ENCODE data around the gene SLC35F2.
"Not testable (repeated sequence)": the region's sequence is repeated elsewhere in the genome, so short reads cannot be mapped to it uniquely, and the experiment has no call there.

SLC35F2 gene

DNA sequence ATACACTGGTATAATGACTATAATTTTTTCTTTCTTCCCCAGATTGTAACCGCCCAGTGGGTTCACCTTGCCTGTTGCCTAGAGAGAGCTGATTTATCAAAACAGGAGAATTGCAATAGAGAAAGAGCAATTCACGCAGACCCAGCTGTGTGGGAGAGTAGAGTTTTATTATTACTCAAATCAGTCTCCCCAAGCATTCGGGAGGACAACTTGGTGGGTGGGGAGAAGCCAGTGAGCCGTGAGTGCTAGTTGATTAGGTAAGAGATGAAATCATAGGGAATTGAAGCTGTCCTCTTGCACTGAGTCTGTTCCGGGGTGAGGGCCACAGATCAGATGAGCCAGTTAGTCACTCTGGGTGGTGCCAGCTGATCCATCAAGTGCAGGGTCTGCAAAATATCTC lies 73.2 kb downstream of the SLC35F2 start:
- no peaks in the 10 kb centered on the region for H3K27me3 ChIP-seq (ENCODE audit: control insufficient read depth, insufficient read depth, low read length)

DNA sequence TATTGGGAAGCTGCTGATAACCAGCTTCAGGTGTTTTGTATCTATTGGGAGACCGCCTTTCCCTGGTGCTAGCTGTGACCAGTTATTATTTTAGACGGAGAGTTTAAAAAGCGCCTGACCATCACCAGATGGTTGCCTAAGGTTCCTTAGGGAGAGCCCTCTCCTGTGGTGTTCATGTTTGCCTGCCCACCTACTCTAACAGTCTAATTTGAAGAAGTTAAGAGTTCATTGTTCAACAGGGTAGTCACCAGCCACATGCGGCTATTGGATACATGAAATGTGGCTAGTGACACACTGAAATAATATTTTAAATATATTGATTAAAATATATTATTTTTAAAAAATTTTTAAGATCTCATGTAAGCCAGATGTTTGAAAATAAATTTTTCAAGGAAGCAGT lies 75.5 kb downstream of the SLC35F2 start:
- Histone ChIP-seq H3K36me3 (ENCODE audit: control insufficient read depth, insufficient read depth, low read length) (no peaks in the 10 kb centered on the region), H3K27ac (ENCODE audit: low read depth, low read length) (no peak overlapping the region), H3K9ac (ENCODE audit: low read length) (no peak overlapping the region), H3K4me3 (ENCODE audit: low read depth, low read length) (no peak overlapping the region), H3K9me3 (ENCODE audit: control insufficient read depth, insufficient read depth, low read depth, low read length) (no peaks in the 10 kb centered on the region), H3K4me1 (ENCODE audit: control insufficient read depth, insufficient read depth, low read length) (peaks cover 10% of the 10 kb centered on the region), H3K27me3 (ENCODE audit: control insufficient read depth, insufficient read depth, low read length) (no peaks in the 10 kb centered on the region)

More for the DNA sequence above, 73.2 kb downstream of the SLC35F2 start:
- peaks cover 12% of the 10 kb centered on the region for H3K4me1 ChIP-seq (ENCODE audit: control insufficient read depth, insufficient read depth, low read length)
- no peaks in the 10 kb centered on the region for H3K9me3 ChIP-seq (ENCODE audit: control insufficient read depth, insufficient read depth, low read depth, low read length)
- no peaks in the 10 kb centered on the region for H3K36me3 ChIP-seq (ENCODE audit: control insufficient read depth, insufficient read depth, low read length)
- H3K4me3 ChIP-seq (ENCODE audit: low read depth, low read length): no peak overlapping the region
- H3K9ac ChIP-seq (ENCODE audit: low read length): no peak overlapping the region
- H3K27ac ChIP-seq (ENCODE audit: low read depth, low read length): no peak overlapping the region

DNA sequence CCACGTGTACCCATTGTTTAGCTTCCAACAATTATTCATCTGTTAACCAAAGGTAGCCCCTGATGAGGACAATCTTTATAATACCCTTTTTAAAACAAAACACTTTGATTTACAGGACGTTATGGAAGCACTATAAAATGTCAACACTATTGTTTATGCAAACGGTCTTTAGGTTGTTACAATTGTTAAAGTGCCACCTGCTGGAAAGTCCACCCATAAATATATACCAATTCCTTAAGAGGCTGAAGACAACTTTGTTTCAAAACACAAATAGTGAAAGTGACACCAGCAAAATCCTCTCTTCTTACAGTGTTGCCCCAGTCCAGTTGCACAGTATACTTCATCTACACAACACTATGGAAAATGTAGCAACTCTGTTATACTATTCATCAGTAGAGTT lies 77.8 kb downstream of the SLC35F2 start:
- H3K4me1 ChIP-seq (ENCODE audit: control insufficient read depth, insufficient read depth, low read length): no peaks in the 10 kb centered on the region
- H3K9me3 ChIP-seq (ENCODE audit: control insufficient read depth, insufficient read depth, low read depth, low read length): no peaks in the 10 kb centered on the region
- no peaks in the 10 kb centered on the region for H3K36me3 ChIP-seq (ENCODE audit: control insufficient read depth, insufficient read depth, low read length)
- H3K9ac ChIP-seq (ENCODE audit: low read length): no peak overlapping the region
- H3K4me3 ChIP-seq (ENCODE audit: low read depth, low read length): no peak overlapping the region
- no peaks in the 10 kb centered on the region for H3K27me3 ChIP-seq (ENCODE audit: control insufficient read depth, insufficient read depth, low read length)
- no peak overlapping the region for H3K27ac ChIP-seq (ENCODE audit: low read depth, low read length)

DNA sequence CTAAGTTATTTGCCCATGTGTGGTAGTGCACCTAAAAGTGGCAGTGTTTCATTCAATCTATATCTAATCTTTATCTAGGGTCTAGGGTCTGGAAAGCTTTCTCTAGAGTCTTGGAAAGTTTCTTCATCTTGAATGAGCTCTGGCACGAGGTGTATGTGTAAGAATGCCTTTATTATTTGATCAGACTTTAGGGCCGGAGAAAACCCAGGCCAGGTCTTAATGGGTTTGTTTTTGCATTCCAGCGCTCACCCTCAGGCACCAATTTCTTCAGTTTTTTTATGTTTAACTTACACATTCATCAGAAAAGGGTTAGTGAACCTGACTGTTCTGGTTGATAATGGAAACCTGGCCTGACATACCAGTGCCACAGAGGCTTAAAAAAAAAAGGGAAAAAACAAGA lies 78.5 kb downstream of the SLC35F2 start:
- Histone ChIP-seq H3K27ac (ENCODE audit: low read depth, low read length) (no peak overlapping the region), H3K36me3 (ENCODE audit: control insufficient read depth, insufficient read depth, low read length) (no peaks in the 10 kb centered on the region), H3K9me3 (ENCODE audit: control insufficient read depth, insufficient read depth, low read depth, low read length) (no peaks in the 10 kb centered on the region), H3K4me3 (ENCODE audit: low read depth, low read length) (no peak overlapping the region), H3K27me3 (ENCODE audit: control insufficient read depth, insufficient read depth, low read length) (no peaks in the 10 kb centered on the region), H3K9ac (ENCODE audit: low read length) (no peak overlapping the region), H3K4me1 (ENCODE audit: control insufficient read depth, insufficient read depth, low read length) (no peaks in the 10 kb centered on the region)

DNA sequence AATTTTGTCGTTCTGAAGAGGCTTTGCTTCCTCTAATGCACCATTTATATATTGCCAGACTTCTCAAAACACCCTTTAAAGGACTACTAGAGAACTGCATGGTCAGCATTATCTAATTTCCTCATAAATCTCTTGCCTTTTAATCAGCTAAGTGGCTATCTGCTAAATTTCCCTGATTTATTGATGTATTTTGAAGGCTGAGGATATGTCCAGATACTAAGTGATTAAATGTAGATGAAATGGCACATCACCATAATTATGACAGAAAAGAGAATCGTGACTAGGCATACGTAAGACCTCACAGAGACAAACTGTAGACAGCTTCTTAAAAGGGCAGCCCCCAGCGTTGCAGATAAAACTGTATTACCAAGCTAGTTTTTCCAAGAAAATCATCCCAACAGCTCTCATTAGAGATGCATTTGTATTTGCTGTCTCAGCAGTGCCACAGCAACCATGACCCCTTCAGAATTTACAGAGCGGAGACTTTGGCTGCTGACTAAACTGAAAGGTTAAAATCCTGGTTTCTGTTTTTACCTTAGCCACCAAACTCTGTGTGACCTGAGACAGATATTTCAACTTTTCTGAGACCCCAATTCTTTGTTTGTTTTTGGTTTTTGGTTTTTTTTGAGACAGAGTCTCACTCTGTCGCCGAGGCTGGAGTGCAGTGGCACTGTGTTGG lies 79.6 kb downstream of the SLC35F2 start:
- Histone ChIP-seq H3K4me1 (ENCODE audit: control insufficient read depth, insufficient read depth, low read length) (no peaks in the 10 kb centered on the region), H3K27ac (ENCODE audit: low read depth, low read length) (no peak overlapping the region), H3K27me3 (ENCODE audit: control insufficient read depth, insufficient read depth, low read length) (no peaks in the 10 kb centered on the region), H3K36me3 (ENCODE audit: control insufficient read depth, insufficient read depth, low read length) (no peaks in the 10 kb centered on the region), H3K4me3 (ENCODE audit: low read depth, low read length) (no peak overlapping the region), H3K9ac (ENCODE audit: low read length) (no peak overlapping the region), H3K9me3 (ENCODE audit: control insufficient read depth, insufficient read depth, low read depth, low read length) (no peaks in the 10 kb centered on the region)

DNA sequence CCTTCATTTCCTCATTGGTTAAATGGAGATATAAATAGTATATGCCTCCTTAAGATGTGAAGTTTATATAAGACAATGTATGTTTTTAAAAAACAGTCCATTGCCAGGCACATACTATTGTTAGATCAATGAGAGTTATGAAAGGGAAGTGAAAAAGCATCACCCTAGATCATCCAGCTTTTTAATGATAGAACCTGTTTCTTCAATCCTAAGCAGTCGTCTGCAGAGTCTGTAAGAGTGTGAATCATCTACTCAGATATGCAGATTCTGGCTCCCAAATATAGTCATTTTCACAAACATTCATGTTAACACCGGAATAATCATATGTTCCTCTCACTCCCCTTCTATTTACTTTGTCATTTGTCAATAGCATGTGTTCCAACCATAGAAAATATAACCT lies 81.5 kb downstream of the SLC35F2 start:
- H3K9me3 ChIP-seq (ENCODE audit: control insufficient read depth, insufficient read depth, low read depth, low read length): no peaks in the 10 kb centered on the region
- no peaks in the 10 kb centered on the region for H3K4me1 ChIP-seq (ENCODE audit: control insufficient read depth, insufficient read depth, low read length)
- H3K27ac ChIP-seq (ENCODE audit: low read depth, low read length): no peak overlapping the region
- no peaks in the 10 kb centered on the region for H3K27me3 ChIP-seq (ENCODE audit: control insufficient read depth, insufficient read depth, low read length)
- H3K36me3 ChIP-seq (ENCODE audit: control insufficient read depth, insufficient read depth, low read length): no peaks in the 10 kb centered on the region
- no peak overlapping the region for H3K9ac ChIP-seq (ENCODE audit: low read length)
- no peak overlapping the region for H3K4me3 ChIP-seq (ENCODE audit: low read depth, low read length)

DNA sequence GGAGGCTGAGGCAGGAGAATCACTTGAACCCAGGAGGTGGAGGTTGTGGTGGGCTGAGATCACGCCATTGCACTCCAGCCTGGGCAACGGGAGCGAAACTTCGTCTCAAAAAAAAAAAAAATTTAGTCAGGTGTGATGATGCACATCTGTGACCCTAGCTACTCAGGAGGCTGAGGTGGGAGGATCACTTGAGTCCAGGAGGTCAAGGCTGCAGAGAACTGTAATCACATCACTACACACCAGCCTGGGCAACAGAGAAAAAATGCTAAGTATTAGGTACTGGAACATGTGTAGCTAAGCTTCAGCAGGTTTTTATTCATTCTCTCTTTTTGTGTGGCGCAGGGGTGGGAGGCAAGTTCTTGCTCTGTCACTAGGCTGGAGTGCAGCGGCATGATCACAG lies 82.5 kb downstream of the SLC35F2 start:
- Histone ChIP-seq H3K4me1 (ENCODE audit: control insufficient read depth, insufficient read depth, low read length) (no peaks in the 10 kb centered on the region), H3K36me3 (ENCODE audit: control insufficient read depth, insufficient read depth, low read length) (no peaks in the 10 kb centered on the region), H3K9me3 (ENCODE audit: control insufficient read depth, insufficient read depth, low read depth, low read length) (no peaks in the 10 kb centered on the region), H3K4me3 (ENCODE audit: low read depth, low read length) (no peak overlapping the region), H3K27ac (ENCODE audit: low read depth, low read length) (no peak overlapping the region), H3K9ac (ENCODE audit: low read length) (no peak overlapping the region), H3K27me3 (ENCODE audit: control insufficient read depth, insufficient read depth, low read length) (no peaks in the 10 kb centered on the region)

DNA sequence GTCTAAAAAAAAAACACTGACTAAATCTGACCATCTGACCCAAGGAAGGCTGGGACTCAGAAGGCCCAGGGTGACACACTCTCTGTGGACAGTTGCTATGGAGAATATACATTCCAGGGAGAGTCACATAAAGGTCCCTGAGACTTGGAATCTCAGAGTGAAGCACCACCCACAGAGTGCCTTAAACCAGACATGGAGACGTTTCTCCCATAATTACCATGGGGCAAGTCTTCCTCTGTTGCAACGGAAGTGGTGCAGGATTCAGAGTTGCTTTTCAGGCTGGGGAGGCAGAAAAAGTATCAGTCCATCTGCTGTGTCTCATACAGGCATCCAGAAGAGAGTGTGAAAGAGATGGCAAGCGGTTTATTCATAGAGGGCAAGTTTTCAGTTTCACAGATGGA lies 88.0 kb downstream of the SLC35F2 start:
- H3K9me3 ChIP-seq (ENCODE audit: control insufficient read depth, insufficient read depth, low read depth, low read length): no peaks in the 10 kb centered on the region
- H3K27me3 ChIP-seq (ENCODE audit: control insufficient read depth, insufficient read depth, low read length): no peaks in the 10 kb centered on the region
- H3K27ac ChIP-seq (ENCODE audit: low read depth, low read length): no peak overlapping the region
- no peaks in the 10 kb centered on the region for H3K4me1 ChIP-seq (ENCODE audit: control insufficient read depth, insufficient read depth, low read length)
- H3K4me3 ChIP-seq (ENCODE audit: low read depth, low read length): no peak overlapping the region
- H3K9ac ChIP-seq (ENCODE audit: low read length): no peak overlapping the region
- no peaks in the 10 kb centered on the region for H3K36me3 ChIP-seq (ENCODE audit: control insufficient read depth, insufficient read depth, low read length)

DNA sequence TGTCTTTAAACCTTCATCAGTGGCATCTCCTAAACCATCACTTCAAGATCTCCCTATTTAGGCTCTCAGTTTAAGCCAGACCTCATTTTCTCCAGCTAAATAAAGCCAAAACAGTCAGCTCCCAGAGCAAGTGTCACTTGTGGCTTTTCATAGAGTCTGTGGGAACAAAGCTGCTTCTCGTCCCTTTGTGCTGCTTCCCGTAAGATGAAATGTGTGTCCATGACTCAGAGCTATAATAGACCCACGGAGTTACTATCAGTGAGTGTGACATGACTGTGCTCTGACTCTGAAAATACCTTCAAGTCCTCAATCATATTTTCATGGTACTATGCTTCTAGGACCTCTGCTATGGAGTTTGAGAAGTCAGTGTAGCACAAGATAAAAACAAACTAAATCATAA lies 89.4 kb downstream of the SLC35F2 start:
- no peaks in the 10 kb centered on the region for H3K9me3 ChIP-seq (ENCODE audit: control insufficient read depth, insufficient read depth, low read depth, low read length)
- H3K4me3 ChIP-seq (ENCODE audit: low read depth, low read length): no peak overlapping the region
- H3K36me3 ChIP-seq (ENCODE audit: control insufficient read depth, insufficient read depth, low read length): no peaks in the 10 kb centered on the region
- no peaks in the 10 kb centered on the region for H3K27me3 ChIP-seq (ENCODE audit: control insufficient read depth, insufficient read depth, low read length)
- H3K27ac ChIP-seq (ENCODE audit: low read depth, low read length): no peak overlapping the region
- H3K9ac ChIP-seq (ENCODE audit: low read length): no peak overlapping the region
- no peaks in the 10 kb centered on the region for H3K4me1 ChIP-seq (ENCODE audit: control insufficient read depth, insufficient read depth, low read length)

DNA sequence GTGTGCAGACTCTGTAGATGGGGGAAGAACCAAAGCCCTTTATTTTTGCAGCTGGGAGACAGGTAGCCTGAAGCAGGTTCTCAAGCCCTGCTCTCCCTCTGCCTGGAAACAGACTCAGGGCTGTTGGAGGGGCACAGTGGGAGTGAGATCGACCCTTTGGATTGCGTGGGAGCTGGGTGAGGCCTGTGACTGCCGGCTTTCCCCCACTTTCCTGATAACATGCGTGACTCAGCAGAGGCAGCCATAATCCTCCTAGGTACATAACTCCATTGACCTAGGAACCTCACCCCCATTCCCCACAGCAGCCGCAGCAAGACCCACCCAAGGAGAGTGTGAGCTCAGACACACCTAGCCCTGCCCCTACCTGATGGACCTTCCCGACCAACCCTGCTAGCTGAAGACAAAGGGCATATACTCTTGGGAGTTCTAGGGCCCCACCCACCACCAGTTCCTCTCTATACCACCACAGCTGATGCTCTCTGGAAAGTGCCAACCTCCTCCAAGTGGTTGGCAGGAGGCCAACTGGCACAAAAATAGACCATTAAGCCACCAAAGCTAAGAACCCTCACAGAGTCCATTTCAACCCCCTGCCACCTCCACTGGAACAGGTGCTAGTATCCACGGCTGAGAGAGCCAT lies 99.8 kb downstream of the SLC35F2 start:
- H3K9ac ChIP-seq (ENCODE audit: low read length); H3K36me3 ChIP-seq (ENCODE audit: control insufficient read depth, insufficient read depth, low read length); H3K9me3 ChIP-seq (ENCODE audit: control insufficient read depth, insufficient read depth, low read depth, low read length); H3K4me1 ChIP-seq (ENCODE audit: control insufficient read depth, insufficient read depth, low read length); H3K4me3 ChIP-seq (ENCODE audit: low read depth, low read length); H3K27ac ChIP-seq (ENCODE audit: low read depth, low read length); H3K27me3 ChIP-seq (ENCODE audit: control insufficient read depth, insufficient read depth, low read length): not testable (repeated sequence)

DNA sequence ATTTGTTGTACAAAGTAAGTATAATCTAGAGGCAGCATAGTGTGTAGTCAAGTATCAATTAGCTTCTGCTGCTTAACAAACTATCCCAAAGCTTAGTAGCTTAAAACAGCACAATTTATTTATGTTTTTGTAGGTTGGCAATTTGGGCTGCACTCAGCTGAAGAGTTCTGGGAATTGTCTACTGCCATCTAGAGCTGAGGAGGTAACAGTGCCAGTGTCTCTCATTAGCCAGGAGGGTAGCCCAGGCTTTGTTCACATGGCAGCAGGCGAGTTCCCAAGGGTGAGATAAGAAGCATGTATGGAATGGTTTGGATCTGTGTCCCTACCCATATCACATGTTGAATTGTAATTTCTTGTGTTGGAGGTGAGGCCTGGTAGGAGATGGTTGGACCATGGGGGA lies 100.9 kb downstream of the SLC35F2 start:
- Histone ChIP-seq H3K36me3 (ENCODE audit: control insufficient read depth, insufficient read depth, low read length) (no peaks in the 10 kb centered on the region), H3K9me3 (ENCODE audit: control insufficient read depth, insufficient read depth, low read depth, low read length) (peaks cover 3% of the 10 kb centered on the region; the same call in 1 of the 2 replicates), H3K27ac (ENCODE audit: low read depth, low read length) (no peak overlapping the region), H3K4me1 (ENCODE audit: control insufficient read depth, insufficient read depth, low read length) (no peaks in the 10 kb centered on the region), H3K4me3 (ENCODE audit: low read depth, low read length) (no peak overlapping the region), H3K9ac (ENCODE audit: low read length) (no peak overlapping the region), H3K27me3 (ENCODE audit: control insufficient read depth, insufficient read depth, low read length) (no peaks in the 10 kb centered on the region)
